Activated effector memory CD4-positive, alpha-beta T cell treated with anti-CD3 and anti-CD28 coated beads, Interleukin-2, amount 50 U/mL, for 16 hours (primary cell): ENCODE data around the gene KRT78.
A peak's percentile ranks its signal among the peaks of the same experiment; 100 is the strongest.

Source experiments
- DNase-seq: peaks from one replicate; pipeline ENCODE4 v3.0.0-alpha.2; 2020

Gene KRT78

GRCh38 chr12:52809166-52809565, 39.6 kb downstream of the KRT78 start:
- no peak for DNase-seq

DNA sequence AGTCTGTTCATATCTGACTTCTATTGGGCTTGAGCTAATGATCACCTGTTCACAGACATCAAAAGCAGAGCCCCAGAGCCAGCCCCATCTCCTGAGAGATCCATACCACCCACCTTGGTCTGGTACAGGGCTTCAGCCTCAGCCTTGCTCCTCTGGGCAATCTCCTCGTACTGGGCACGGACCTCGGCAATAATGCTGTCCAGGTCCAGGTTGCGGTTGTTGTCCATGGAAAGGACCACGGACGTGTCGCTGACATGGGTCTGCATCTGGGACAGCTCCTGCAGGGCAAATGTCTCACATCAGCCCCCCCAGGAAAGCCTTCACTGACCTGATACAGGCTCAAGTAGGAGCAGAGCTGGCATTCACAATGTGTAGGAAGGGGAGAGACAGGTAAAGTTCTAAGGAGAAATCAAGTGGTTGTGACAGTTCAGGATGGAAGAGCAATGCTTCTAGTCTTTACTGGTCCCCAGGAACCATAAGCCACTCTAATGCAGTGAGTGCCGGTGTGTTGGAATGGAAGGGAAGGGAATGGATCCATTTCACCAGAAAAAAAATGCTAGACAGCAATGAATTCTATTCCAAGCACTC, 40.1 kb downstream of the KRT78 start:
- no peak for DNase-seq

- no peak for DNase-seq
Observed at GRCh38 chr12:52807544-52808470, 41.0 kb downstream of the KRT78 start.

- peak; percentile 38 for DNase-seq
Observed at GRCh38 chr12:52806821-52807543, 41.8 kb downstream of the KRT78 start.

DNA sequence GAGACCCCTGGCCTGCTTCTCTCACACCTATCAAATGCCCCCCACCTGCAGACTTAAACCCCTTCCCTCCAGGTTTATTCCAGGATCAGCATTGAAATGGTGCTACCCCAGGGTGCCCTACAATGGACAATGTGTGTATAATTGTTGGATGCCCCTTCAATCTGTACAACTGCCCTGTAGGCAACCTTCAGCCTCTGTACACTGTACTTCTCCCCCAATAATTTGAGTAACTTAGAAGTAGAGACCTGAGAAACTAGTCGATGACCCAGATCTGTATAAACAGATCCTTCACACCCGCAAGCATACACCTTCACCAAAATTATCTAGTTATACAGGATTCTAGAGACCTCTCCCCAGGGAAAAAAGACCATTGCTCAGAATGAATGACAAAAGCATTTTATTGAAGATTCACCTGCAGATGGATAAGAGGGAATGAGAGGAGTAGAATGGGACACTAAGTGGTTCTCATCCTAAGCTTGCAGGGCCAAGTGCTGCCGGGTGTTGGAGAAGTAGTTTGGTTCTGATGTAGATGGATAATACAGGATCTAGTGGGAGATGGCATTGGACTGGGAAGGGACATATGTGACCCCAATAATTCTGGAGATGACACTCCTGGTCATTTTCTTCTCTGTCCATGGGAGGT, 42.5 kb downstream of the KRT78 start:
- DNase-seq: no peak

- DNase-seq: peak; percentile 5
Observed at GRCh38 chr12:52805739-52806138, 43.1 kb downstream of the KRT78 start.

- no peak for DNase-seq
Observed at GRCh38 chr12:52805000-52805399, 43.8 kb downstream of the KRT78 start.

GRCh38 chr12:52802442-52802841, 46.4 kb downstream of the KRT78 start:
- DNase-seq: no peak

GRCh38 chr12:52801773-52802172, 47.0 kb downstream of the KRT78 start:
- DNase-seq: no peak

- no peak for DNase-seq
Observed at GRCh38 chr12:52800259-52800917, 48.4 kb downstream of the KRT78 start.

DNA sequence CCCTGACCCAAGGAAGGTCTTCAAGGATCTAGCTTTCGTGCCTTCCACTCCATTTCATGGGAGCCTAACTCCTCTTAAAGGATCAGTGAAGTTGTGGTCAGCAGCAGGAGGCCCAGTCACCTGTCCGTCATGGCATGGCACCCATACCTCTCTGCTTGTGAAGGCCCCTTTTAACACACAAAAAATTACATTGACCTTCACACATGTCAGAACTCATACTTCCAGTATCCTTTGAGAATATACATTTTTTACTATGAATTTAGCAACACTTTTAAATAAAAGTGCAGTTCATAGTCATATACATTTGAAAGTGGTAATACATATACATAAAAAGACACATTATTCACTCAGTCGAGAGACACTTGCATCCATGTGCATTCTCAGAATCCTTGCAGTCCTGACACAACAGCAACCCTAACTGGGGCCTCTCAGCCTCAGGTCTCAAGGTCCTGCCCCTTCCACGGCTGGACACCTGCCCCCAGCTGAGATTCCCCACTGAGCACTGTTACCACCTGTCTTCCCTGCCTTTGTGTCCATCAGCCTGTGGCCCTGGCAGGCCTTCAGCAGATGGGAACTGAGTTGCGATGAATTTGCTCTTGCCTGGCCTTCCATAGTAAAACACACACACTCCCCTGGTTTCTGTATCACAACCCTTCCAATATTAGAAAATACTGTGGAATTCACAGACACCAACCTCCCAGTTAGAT, 49.1 kb downstream of the KRT78 start:
- no peak for DNase-seq

GRCh38 chr12:52798671-52799504, 49.9 kb downstream of the KRT78 start:
- DNase-seq: no peak

GRCh38 chr12:52798003-52798670, 50.7 kb downstream of the KRT78 start:
- no peak for DNase-seq

- DNase-seq: no peak
Observed at GRCh38 chr12:52797529-52797894, 51.3 kb downstream of the KRT78 start.

DNA sequence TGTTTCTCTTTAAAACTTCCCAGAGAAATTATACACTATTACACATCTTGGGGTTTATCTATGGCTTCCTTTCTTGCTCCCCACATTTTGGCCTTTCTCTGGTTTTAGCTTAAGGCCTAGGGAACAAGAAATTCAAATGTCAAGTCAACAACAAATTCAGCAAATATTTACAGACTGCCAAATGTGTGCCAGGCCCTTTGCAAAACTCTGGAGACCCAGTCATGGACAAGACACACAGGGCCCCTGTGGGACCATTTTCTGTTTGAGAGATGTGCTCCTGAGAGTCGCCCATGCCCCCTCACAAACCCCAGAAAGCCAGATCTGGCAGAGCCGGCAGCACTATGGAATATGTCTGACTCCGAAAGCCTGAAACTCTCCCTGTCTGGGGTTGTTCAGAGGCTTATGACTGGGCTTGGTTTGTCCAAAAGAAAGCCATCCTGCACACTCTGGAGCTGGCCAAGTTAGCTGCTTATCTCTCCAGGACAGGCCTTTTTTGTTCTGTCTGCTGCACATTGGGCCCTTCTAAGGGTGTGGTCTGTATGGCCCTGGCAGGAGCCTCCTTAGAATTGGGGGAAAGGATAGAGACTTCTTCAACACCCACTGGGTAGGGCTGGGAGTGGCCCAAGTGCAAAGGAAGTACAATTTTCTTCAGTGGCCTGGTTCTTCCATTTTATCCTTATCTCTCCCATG, 51.8 kb downstream of the KRT78 start:
- DNase-seq: no peak

DNA sequence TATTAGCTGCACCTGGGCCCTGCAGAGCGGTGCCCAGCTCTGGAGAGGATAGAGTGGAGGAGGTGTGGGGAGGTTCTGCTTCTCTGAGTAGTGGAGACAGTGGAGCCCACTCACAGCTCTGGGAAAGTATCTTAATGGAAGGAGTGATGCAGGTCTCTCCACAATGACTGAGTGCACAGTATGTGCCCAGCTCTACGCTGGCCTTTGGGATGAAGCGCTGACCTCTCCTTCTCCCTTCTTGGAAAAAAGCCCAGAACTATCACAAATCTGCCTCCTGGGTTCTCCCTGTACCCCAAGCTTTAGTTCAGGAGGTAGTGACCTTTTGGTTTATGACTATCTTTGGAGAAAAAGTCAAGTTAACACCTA, 52.4 kb downstream of the KRT78 start:
- DNase-seq: no peak

DNA sequence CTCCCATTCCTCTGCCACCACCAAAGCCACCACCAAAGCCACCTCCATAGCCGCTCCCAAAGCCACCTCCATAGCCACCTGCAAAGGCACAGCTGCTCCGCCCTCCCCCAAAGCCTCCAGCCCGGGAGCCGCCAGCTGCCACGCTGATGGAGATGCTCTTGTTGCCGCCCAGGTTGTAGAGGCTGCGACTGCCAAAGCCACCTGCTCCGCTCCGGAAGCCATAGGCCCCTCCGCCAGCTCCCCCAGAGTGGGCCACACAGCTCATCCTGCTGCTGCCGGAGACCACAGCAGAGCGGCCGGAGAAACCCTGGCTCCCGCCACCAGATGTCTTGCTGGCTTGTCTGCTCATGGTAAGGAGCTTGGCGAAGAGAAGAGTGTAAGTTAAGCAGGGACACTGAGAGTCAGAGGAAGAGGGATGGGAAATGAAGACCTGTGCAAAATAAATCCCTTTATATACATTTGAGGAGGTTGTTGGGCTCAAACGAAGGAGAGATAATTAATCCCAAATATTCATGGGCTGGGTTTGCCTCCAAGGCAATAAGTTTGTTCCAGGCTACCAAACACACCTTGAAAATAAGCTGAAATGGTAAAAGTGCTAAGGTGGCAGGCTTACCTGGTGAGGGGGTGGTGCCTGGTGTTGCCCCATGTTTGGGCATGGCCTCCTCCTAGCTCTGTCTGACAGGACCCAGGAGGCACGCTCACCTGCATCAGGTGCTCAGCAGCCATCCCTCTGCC, 52.9 kb downstream of the KRT78 start, which contains the start of gene KRT3:
Gene KRT3, minus strand, starts transcription at position 424 of the 735 bp plus-strand sequence. Its CDS starts 75 bp downstream, at position 349.
- no peak for DNase-seq

DNA sequence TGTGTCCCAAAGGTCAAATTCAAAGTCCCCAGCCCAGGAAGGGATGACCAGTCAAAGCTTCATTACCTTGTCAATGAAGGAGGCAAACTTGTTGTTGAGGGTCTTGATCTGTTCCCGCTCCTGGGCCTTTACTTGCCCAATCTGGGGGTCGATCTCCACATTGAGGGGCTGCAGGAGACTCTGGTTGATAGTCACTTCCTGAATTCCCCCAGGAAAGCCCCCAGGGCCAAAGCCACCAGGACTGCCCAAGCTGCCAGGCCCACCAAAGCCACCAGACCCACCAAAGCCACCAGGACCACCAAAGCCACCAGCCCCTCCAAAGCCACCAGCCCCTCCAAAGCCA, 53.5 kb downstream of the KRT78 start:
- peak; percentile 3 for DNase-seq
